Effector memory CD8-positive, alpha-beta T cell (primary cell): ENCODE results near the gene SCYGR1.

ENCODE experiments used
- ATAC-seq: fragments of 150-1000 bp; cut with Tn5 transposase; replicated peaks from 2 replicates; pipeline ENCODE4 v1.10.0; 2021; ENCODE audit warnings: mild to moderate bottlenecking, moderate library complexity
- DNase-seq, 3 experiments: peaks; one replicate each; pipeline ENCODE4 v3.0.0; 2021
- H3K27ac Mint-ChIP-seq, 2 donors: one replicate each; pipeline ENCODE4 v1.8.0; 2022; ENCODE audit warnings: mild to moderate bottlenecking in 2 of 2, mixed read lengths in 2 of 2, moderate library complexity in 2 of 2
- H3K27me3 Mint-ChIP-seq, 2 donors: one replicate each; pipeline ENCODE4 v1.8.0; 2022; ENCODE audit warnings: mixed read lengths in 2 of 2
- H3K36me3 Mint-ChIP-seq: one replicate; pipeline ENCODE4 v1.8.0; 2022; ENCODE audit warnings: mild to moderate bottlenecking, moderate library complexity, mixed read lengths; ENCODE audit not compliant: insufficient read depth
- H3K4me1 Mint-ChIP-seq, 2 donors: one replicate each; pipeline ENCODE4 v1.8.0; 2022; ENCODE audit warnings: low read depth in 2 of 2, mixed read lengths in 2 of 2
- H3K4me3 Mint-ChIP-seq, 2 donors: one replicate each; pipeline ENCODE4 v1.8.0; 2022; ENCODE audit warnings: mild to moderate bottlenecking in 2 of 2, mixed read lengths in 2 of 2, moderate library complexity in 2 of 2
- H3K9me3 Mint-ChIP-seq, 2 donors: one replicate each; pipeline ENCODE4 v1.8.0; 2022; ENCODE audit warnings: mixed read lengths in 2 of 2

Gene SCYGR1

DNA sequence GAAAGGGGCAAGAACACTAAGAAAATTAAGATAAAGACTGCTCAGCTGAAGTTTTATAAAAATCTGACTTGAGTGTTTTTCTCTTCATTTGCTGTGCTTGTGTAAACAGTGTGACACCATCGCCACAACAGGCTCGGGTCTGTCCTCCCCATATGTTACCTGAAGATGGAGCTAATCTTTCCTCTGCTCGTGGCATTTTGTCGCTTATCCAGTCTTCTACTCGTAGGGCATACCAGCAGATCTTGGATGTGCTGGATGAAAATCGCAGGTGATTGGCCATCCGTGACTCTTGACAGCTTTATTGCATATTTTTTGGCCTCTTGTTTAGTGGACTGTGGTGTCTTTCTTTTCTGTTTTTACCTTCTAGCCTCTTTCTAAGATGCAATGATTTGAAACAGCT lies 40.6 kb downstream of the SCYGR1 start:
- Mint-ChIP-seq H3K36me3 (peaks cover 17% of the 10 kb centered on the region), H3K27me3 (no peaks in the 10 kb centered on the region), H3K4me1 (peaks cover 0 to 2% of the 10 kb centered on the region in 2 donors), H3K9me3 (no peaks in the 10 kb centered on the region), H3K27ac (no peak overlapping the region), H3K4me3 (no peak overlapping the region)
- no peak for ATAC-seq
- no peak for DNase-seq

DNA sequence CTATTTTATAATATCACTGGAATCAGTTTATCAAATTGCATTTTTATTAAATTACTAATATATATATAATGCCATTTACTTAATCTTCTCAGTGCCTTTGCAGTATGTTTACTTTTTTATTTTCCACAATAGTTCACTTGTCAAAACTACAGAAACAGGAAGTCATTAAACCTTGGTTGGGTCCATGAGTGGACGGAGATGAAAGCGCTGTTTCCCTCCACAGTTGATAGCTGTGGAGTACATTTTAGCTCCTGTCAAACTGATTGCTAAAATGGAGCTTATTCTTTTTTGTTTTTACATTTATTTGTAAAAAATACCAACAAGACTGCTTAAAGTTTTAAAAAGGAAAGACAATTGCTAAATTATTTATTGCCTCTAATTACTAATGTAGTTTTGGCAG lies 43.5 kb downstream of the SCYGR1 start:
- no peaks in the 10 kb centered on the region for H3K27me3 Mint-ChIP-seq
- H3K27ac Mint-ChIP-seq = no peak overlapping the region
- H3K36me3 Mint-ChIP-seq = peaks cover 21% of the 10 kb centered on the region
- DNase-seq (no peak), ATAC-seq (no peak)
- H3K9me3 Mint-ChIP-seq = no peaks in the 10 kb centered on the region
- no peak overlapping the region for H3K4me3 Mint-ChIP-seq
- H3K4me1 Mint-ChIP-seq = peaks cover 0 to 2% of the 10 kb centered on the region in 2 donors

- Mint-ChIP-seq H3K27ac (no peak overlapping the region), H3K27me3 (no peaks in the 10 kb centered on the region)
Observed at GRCh38 chr2:227341553-227341952, 46.2 kb downstream of the SCYGR1 start.

DNA sequence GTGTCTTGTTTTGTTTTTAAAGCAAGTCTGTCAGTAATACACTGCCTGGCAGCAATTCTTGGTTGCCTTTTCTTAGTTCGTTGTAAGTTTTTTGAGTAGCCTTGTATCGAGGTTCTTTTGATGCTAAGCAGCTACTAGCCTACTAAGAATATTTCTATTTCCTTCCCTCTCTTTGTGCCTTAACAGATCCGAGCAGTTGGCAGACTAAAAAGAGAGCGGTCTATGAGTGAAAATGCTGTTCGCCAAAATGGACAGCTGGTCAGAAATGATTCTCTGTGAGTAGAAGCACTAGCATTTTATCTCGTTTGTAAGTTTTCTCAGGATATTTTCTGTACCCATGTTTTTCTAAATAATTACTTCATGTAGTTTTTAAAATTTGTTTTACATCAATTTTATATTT lies 47.6 kb downstream of the SCYGR1 start:
- Mint-ChIP-seq H3K36me3 (peaks cover 23% of the 10 kb centered on the region), H3K27ac (no peak overlapping the region)

More at GRCh38 chr2:227341553-227341952, 46.2 kb downstream of the SCYGR1 start:
- ATAC-seq (no peak), DNase-seq (no peak)
- peaks cover 13% of the 10 kb centered on the region for H3K36me3 Mint-ChIP-seq
- no peak overlapping the region for H3K4me3 Mint-ChIP-seq
- H3K9me3 Mint-ChIP-seq = no peaks in the 10 kb centered on the region
- peaks cover 0 to 2% of the 10 kb centered on the region in 2 donors for H3K4me1 Mint-ChIP-seq

DNA sequence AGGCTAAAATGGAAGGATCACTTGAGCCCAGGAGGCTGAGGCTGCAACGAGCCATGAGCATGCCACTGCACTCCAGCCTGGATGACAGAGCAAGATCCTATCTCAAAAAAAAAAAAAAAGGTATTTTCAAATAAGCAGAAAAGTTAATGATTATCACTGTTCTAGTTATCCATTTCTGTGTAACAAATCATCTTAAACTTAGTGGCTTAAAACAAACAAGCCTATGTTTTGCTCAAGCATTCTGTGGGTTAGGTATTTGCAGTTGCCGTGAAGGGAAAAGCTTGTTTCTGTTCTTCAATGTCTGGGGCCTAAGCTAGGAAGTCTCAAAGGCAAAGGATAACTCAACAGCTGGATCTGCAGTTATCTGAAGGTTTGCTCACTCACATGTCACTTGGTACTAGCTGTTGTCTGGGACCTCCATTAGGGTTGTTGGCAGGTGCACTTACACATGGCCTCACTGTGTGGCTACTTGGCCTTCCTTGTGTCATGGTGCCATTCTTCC lies 48.6 kb downstream of the SCYGR1 start:
- Mint-ChIP-seq H3K4me1 (peaks cover 4 to 8% of the 10 kb centered on the region in 2 donors), H3K36me3 (peaks cover 29% of the 10 kb centered on the region), H3K27me3 (no peaks in the 10 kb centered on the region), H3K27ac (peak overlapping the region in 1 of 2 donors; percentile 53), H3K9me3 (no peaks in the 10 kb centered on the region), H3K4me3 (no peak overlapping the region)
- no peak for ATAC-seq
- DNase-seq = no peak

More for the DNA sequence above, 47.6 kb downstream of the SCYGR1 start:
- no peak overlapping the region for H3K4me3 Mint-ChIP-seq
- H3K4me1 Mint-ChIP-seq = peaks cover 4 to 8% of the 10 kb centered on the region in 2 donors
- ATAC-seq (no peak), DNase-seq (no peak)
- no peaks in the 10 kb centered on the region for H3K9me3 Mint-ChIP-seq
- H3K27me3 Mint-ChIP-seq = no peaks in the 10 kb centered on the region
